ENCODE results near the gene GTF2A1.

GTF2A1 gene

DNA sequence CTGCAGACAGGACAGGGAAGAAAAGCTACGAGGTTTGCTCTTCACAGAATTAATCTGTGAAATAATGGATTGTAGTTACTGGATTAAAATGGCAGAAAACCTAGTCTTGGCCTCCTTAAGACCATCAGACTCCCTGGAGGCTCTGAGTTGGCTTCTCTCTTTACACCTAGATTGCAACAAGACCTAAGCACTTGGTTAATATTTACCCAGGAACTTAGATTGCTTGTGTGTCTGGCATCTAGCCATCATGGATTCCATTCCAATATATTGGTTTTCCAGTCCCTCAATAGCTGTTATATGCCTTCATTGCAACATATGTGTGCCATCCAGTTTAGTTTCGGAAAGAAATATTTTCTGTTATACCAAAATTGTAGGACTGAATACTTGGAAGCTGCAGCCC is 1.9 kb upstream of the GTF2A1 start:
- TF ChIP-seq, protein P1, sequence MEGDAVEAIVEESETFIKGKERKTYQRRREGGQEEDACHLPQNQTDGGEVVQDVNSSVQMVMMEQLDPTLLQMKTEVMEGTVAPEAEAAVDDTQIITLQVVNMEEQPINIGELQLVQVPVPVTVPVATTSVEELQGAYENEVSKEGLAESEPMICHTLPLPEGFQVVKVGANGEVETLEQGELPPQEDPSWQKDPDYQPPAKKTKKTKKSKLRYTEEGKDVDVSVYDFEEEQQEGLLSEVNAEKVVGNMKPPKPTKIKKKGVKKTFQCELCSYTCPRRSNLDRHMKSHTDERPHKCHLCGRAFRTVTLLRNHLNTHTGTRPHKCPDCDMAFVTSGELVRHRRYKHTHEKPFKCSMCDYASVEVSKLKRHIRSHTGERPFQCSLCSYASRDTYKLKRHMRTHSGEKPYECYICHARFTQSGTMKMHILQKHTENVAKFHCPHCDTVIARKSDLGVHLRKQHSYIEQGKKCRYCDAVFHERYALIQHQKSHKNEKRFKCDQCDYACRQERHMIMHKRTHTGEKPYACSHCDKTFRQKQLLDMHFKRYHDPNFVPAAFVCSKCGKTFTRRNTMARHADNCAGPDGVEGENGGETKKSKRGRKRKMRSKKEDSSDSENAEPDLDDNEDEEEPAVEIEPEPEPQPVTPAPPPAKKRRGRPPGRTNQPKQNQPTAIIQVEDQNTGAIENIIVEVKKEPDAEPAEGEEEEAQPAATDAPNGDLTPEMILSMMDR (IDR thresholded peaks at IDR 0.05; ENCODE audit: low read length), result no peak
- TF ChIP-seq EZH2 (IDR thresholded peaks at IDR 0.05; ENCODE audit: borderline replicate concordance, low read length), result no peak
- Histone ChIP-seq H3K9me3 (ENCODE audit: low read length) (no peaks in the 10 kb centered on the region), H3K4me3 (ENCODE audit: low read depth, low read length, poor library complexity, severe bottlenecking) (no peak overlapping the region), H3K27me3 (ENCODE audit: insufficient read depth, low read length) (no peaks in the 10 kb centered on the region), H3K79me2 (ENCODE audit: insufficient read depth, low read length) (peaks cover 14% of the 10 kb centered on the region), H4K20me1 (ENCODE audit: insufficient read depth, low read length) (no peaks in the 10 kb centered on the region), H3K9ac (ENCODE audit: low read length) (no peak overlapping the region), H2AFZ (ENCODE audit: low read length) (no peak overlapping the region), H3K4me2 (ENCODE audit: low read length) (no peak overlapping the region), H3K9me2 (ENCODE audit: low read depth, low read length) (no peaks in the 10 kb centered on the region), H3K36me3 (ENCODE audit: insufficient read depth, low read length) (no peaks in the 10 kb centered on the region), H3K4me1 (ENCODE audit: insufficient read depth, low read length, severe bottlenecking) (peaks cover 21% of the 10 kb centered on the region), H3K27ac (ENCODE audit: low read depth, low read length, poor library complexity, severe bottlenecking) (no peak overlapping the region), H3F3A (ENCODE audit: insufficient read depth, low read length) (no peaks in the 10 kb centered on the region)

DNA sequence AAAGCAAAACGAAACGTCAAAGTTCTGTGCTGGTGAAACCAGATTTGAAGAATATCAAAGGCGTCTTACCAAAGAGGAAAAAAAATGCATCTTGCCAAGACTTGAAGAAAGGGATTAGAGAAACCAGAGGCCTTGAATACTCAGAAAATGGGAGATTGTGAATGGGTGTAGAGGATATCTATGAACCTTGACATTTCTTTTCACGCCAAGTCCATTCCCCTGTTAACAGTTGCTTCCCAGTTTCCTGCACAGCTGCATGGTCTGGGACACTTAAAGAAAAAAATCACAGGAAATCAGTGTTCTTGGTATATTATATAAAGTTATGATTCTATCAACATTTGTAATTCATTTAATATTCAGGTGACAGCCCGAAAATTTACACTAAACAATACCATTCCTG is 1.4 kb upstream of the GTF2A1 start:
- Histone ChIP-seq H4K20me1 (ENCODE audit: insufficient read depth, low read length) (no peaks in the 10 kb centered on the region), H3K4me1 (ENCODE audit: insufficient read depth, low read length, severe bottlenecking) (peaks cover 26% of the 10 kb centered on the region), H3K9ac (ENCODE audit: low read length) (no peak overlapping the region), H3K79me2 (ENCODE audit: insufficient read depth, low read length) (peaks cover 19% of the 10 kb centered on the region), H3F3A (ENCODE audit: insufficient read depth, low read length) (no peaks in the 10 kb centered on the region), H3K27ac (ENCODE audit: low read depth, low read length, poor library complexity, severe bottlenecking) (no peak overlapping the region), H3K27me3 (ENCODE audit: insufficient read depth, low read length) (no peaks in the 10 kb centered on the region), H2AFZ (ENCODE audit: low read length) (no peak overlapping the region), H3K9me2 (ENCODE audit: low read depth, low read length) (no peaks in the 10 kb centered on the region), H3K4me3 (ENCODE audit: low read depth, low read length, poor library complexity, severe bottlenecking) (no peak overlapping the region), H3K36me3 (ENCODE audit: insufficient read depth, low read length) (no peaks in the 10 kb centered on the region), H3K9me3 (ENCODE audit: low read length) (no peaks in the 10 kb centered on the region), H3K4me2 (ENCODE audit: low read length) (no peak overlapping the region; the same call in 1 of the 2 replicates)
- TF ChIP-seq, protein P1 (IDR thresholded peaks at IDR 0.05; ENCODE audit: low read length), result no peak

DNA sequence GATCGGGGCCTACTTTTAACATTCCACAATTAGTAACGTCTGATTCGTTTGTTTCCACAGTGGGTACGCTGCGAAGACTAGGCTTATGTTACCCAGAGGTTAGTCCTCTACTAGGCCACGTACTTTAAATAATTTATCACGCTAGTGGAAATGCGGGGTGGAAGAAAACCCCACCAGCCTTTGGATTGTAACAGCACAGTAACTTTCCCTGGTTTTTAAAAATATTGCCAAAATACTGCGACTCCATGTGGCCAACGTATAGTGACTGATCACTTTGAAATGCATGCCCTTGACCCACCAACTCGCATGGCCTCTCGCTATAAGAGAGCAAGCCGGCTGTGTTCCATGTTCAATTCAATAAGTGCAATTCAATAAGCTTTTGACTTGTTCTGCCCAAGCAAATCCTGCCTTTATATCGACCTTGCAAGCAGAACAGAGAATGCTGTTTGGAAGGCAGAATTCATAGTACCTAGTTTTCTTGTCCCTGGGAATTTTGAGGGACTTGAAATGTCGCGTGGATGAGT is 882 bp upstream of the GTF2A1 start:
- Histone ChIP-seq H3K79me2 (ENCODE audit: insufficient read depth, low read length) (peaks cover 19% of the 10 kb centered on the region), H3K27ac (ENCODE audit: low read depth, low read length, poor library complexity, severe bottlenecking) (peak overlapping the region; percentile 96), H2AFZ (ENCODE audit: low read length) (no peak overlapping the region; the same call in 1 of the 2 replicates), H3K9me2 (ENCODE audit: low read depth, low read length) (no peaks in the 10 kb centered on the region), H3K4me2 (ENCODE audit: low read length) (peak overlapping the region; percentile 88), H3K9ac (ENCODE audit: low read length) (peak overlapping the region; percentile 88), H3K4me3 (ENCODE audit: low read depth, low read length, poor library complexity, severe bottlenecking) (peak overlapping the region; percentile 96), H4K20me1 (ENCODE audit: insufficient read depth, low read length) (no peaks in the 10 kb centered on the region), H3K36me3 (ENCODE audit: insufficient read depth, low read length) (peaks cover 3% of the 10 kb centered on the region; the same call in 1 of the 2 replicates), H3K27me3 (ENCODE audit: insufficient read depth, low read length) (no peaks in the 10 kb centered on the region), H3K9me3 (ENCODE audit: low read length) (no peaks in the 10 kb centered on the region), H3K4me1 (ENCODE audit: insufficient read depth, low read length, severe bottlenecking) (peaks cover 30% of the 10 kb centered on the region), H3F3A (ENCODE audit: insufficient read depth, low read length) (no peaks in the 10 kb centered on the region)
- TF ChIP-seq, protein P1 (IDR thresholded peaks at IDR 0.05; ENCODE audit: low read length), result no peak
- no peak for TF ChIP-seq EZH2 (IDR thresholded peaks at IDR 0.05; ENCODE audit: borderline replicate concordance, low read length)
